Tongue (tissue), 2 donors: ENCODE results near the gene MAGEA10. TPM values are rescaled to one million over a fixed set of nuclear protein-coding genes. Genes with fewer than 3 reads are reported as not detected.
"Not testable (repeated sequence)": the region's sequence is repeated elsewhere in the genome, so short reads cannot be mapped to it uniquely, and the experiment has no call there.

Experiments used
- DNase-seq: peaks from one replicate; pipeline ENCODE4 v3.0.0-alpha.2; 2015
- total RNA-seq: library from RNA; depleted of rRNA; stranded (reverse); fragments of >200 nt; gene quantifications from one replicate; pipeline ENCODE4 v1.2.3, GENCODE V29; 2014

The MAGEA10 gene
- not detected for total RNA-seq

- DNase-seq = no peak
These were observed at the start of gene MAGEA10 for GRCh38 chrX:152138388-152138784. TSS of gene MAGEA10 (minus strand) at chrX:152138577. CDS start at chrX:152135620, 2,957 bp downstream.

GRCh38 chrX:152177497-152178269 lies 39.3 kb upstream of the MAGEA10 start:
- DNase-seq = no peak

- DNase-seq = no peak
These were observed 38.7 kb upstream of the MAGEA10 start for GRCh38 chrX:152177052-152177451.

GRCh38 chrX:152175892-152176291 lies 37.5 kb upstream of the MAGEA10 start:
- not testable (repeated sequence) for DNase-seq

- DNase-seq = not testable (repeated sequence)
These were observed 35.5 kb upstream of the MAGEA10 start for GRCh38 chrX:152173923-152174322.

GRCh38 chrX:152170621-152171020 lies 32.2 kb upstream of the MAGEA10 start:
- DNase-seq = no peak

- no peak for DNase-seq
These were observed 26.8 kb upstream of the MAGEA10 start for GRCh38 chrX:152165033-152165743.

- no peak for DNase-seq
These were observed 18.7 kb upstream of the MAGEA10 start for GRCh38 chrX:152157042-152157441.

GRCh38 chrX:152155766-152156310 lies 17.5 kb upstream of the MAGEA10 start:
- DNase-seq = no peak

- no peak for DNase-seq
These were observed 15.7 kb upstream of the MAGEA10 start for GRCh38 chrX:152154050-152154449.

GRCh38 chrX:152151256-152151655 lies 12.9 kb upstream of the MAGEA10 start:
- no peak for DNase-seq

- DNase-seq = no peak
These were observed 11.3 kb upstream of the MAGEA10 start for GRCh38 chrX:152149648-152150047.

- no peak for DNase-seq
These were observed 1.2 kb upstream of the MAGEA10 start for GRCh38 chrX:152139589-152139988.

- no peak for DNase-seq
These were observed 498 bp downstream of the MAGEA10 start for GRCh38 chrX:152137771-152138387.

GRCh38 chrX:152136312-152136711 lies 2.1 kb downstream of the MAGEA10 start:
- DNase-seq = no peak

GRCh38 chrX:152131525-152131924 lies 6.9 kb downstream of the MAGEA10 start:
- DNase-seq = no peak

- DNase-seq = not testable (repeated sequence)
These were observed 9.1 kb downstream of the MAGEA10 start for GRCh38 chrX:152129069-152129844.

- DNase-seq = no peak
These were observed 21.1 kb downstream of the MAGEA10 start for GRCh38 chrX:152117305-152117704.

- no peak for DNase-seq
These were observed 29.9 kb downstream of the MAGEA10 start for GRCh38 chrX:152108527-152108926.

GRCh38 chrX:152103866-152104265 lies 34.5 kb downstream of the MAGEA10 start:
- DNase-seq = no peak

GRCh38 chrX:152086141-152086540 lies 52.2 kb downstream of the MAGEA10 start:
- DNase-seq = no peak
